HG02798 (cell line): ENCODE data around the gene ACTL7B.

Source experiments
- ATAC-seq: cut with Tn5 transposase; IDR thresholded peaks from one replicate; pipeline ENCODE4 v1.9.1; 2021; ENCODE audit warnings: mild to moderate bottlenecking; ENCODE audit not compliant: unreplicated experiment, poor library complexity

Gene ACTL7B

DNA sequence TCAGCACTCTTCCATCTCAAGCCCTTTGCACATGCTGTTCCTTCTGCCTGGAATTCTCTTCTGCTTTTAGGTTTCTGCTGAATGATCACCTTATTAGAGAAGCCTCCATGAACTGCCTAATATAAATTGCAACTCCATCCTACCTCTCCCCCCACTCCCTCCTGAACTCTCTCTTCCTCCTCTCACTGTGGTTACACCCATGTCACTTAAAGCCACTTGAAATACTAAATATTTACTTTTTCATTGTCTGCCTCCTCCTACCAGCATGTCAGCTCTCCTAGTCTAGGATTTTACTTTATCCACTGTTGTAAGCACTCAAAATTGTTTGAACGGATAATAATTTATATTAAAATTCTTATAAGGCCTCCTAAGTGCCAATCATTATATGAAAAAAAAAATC is 43.8 kb downstream of the ACTL7B start:
- ATAC-seq, result no peak

DNA sequence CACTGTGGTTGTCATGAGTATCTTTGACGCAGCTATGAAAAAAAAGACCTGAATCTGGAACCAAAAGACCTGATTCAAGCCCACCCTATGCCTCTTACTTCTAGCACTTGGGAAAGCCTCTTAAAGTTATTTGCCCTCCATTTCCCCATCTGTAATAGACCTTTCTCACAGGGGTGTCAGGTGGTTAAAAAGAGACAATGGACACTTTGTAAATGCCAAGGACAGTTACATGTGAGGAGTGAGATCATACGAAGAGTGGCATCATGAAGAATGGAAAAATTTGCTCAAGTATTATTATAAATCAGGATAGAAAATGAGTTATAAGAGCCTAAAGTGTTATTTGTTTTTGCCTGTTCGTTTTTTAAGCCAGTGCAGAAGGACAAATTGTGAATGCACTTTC is 46.5 kb downstream of the ACTL7B start:
- no peak for ATAC-seq
